A673 (cell line): ENCODE measurements around the gene CEP41.

ENCODE experiments used
- EZH2 ChIP-seq: fragments of 200-600 bp; sonication (generic); IDR thresholded peaks from 2 replicates; pipeline ENCODE4 v1.6.1; 2017; ENCODE audit warnings: borderline replicate concordance, low read depth, mild to moderate bottlenecking, mixed read lengths, antibody characterized with exemption, low read length; ENCODE audit not compliant: poor library complexity, severe bottlenecking
- TF ChIP-seq, protein P1 (sequence below): fragments of 300-800, 200-600 bp; sonication (generic); conservative IDR thresholded peaks from 2 replicates; pipeline ENCODE4 v1.5.1; 2017; ENCODE audit warnings: low read depth, mild to moderate bottlenecking, antibody characterized with exemption, low read length, moderate library complexity, mixed read lengths

DNA sequence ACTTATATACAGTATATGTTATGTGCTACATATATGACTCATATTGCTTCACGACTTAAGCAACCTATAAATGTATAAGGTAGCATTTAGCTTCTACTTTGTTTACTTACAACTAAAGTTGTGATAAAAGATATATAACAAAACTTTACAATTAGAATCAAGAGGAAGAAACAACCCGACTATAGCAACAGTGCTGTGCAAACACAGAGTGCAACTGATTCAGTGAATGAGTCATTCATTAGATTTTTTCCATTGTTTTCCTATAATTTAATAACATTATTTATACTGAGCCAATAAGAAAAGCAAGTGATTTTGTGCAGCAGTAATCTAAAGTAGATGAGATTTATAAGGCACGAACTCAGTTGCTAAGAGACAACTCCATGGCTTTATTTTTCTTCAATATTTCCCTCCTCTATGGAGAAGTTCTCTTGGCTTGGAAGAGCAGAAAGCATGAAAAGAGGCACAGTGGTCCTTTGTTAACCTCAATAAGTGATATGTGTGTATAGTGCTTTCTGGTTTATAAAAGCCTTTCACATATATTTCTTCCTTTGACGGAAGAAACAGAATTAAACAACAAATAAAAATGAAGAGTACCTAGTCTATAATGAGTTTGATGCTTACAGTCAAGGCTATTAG is 19.8 kb downstream of the CEP41 start:
- TF ChIP-seq EZH2, result no peak
- TF ChIP-seq, protein P1, sequence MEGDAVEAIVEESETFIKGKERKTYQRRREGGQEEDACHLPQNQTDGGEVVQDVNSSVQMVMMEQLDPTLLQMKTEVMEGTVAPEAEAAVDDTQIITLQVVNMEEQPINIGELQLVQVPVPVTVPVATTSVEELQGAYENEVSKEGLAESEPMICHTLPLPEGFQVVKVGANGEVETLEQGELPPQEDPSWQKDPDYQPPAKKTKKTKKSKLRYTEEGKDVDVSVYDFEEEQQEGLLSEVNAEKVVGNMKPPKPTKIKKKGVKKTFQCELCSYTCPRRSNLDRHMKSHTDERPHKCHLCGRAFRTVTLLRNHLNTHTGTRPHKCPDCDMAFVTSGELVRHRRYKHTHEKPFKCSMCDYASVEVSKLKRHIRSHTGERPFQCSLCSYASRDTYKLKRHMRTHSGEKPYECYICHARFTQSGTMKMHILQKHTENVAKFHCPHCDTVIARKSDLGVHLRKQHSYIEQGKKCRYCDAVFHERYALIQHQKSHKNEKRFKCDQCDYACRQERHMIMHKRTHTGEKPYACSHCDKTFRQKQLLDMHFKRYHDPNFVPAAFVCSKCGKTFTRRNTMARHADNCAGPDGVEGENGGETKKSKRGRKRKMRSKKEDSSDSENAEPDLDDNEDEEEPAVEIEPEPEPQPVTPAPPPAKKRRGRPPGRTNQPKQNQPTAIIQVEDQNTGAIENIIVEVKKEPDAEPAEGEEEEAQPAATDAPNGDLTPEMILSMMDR, result no peak
